ENCODE results near the gene ACTR1B.
A peak's percentile ranks its signal among the peaks of the same experiment; 100 is the strongest.
"Not testable (repeated sequence)": the region's sequence is repeated elsewhere in the genome, so short reads cannot be mapped to it uniquely, and the experiment has no call there.

Gene ACTR1B

DNA sequence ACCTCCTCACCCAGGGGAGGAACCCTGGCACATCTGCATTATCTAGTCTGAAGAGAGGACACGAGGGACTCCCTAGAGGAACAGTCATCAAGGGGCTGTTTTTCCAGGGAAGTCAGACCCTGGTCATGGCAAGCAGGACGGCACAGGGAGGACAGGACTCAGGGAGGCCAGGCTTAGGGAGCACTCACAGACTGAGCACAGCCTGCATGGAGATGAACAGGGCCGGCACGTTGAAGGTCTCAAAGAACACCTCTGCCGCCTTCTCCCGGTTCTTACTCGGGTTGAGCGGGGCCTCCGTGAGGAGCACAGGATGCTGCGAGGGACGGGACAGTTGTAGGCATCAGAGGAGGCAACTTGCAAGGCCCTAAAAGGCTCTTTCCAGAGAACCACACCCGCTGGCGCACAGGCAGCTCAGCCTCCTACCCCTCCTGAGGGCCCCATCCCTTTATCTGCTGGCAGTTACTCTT is 5.1 kb downstream of the ACTR1B start:
- DNase-seq (ENCODE audit: low read depth in 2 of 2) = no peak

DNA sequence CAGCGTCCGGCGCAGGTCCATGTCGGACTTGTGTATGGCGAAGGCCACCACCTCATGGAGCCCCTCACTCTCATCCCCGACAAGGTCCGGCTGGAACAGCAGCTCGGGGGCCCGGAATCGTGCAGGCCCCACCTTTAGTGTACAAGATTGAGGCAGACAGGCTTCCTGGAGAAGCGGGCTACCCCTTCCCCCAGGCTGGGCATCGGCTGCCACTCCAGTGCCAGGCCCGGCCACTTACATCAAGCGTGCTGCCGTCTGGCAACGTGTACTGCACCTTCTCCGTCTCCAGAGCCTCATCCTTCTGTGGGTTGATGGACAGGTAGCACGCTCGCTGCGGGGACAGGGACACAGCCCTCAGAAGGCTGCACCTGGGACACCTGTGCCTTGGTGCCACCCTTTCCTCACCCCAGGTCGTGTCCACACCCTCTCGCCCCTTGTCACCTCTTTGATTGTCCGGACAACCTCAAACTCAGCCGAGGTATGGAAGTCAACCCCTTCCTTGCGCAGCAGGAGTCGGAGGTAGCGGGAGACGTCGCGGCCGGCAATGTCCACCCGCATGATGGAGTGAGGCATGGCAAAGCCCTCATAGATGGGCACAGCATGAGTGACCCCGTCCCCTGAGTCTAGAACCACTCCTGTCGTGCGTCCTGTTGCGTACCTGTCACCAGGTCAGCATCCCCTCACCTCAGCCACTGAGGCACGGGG is 5.7 kb downstream of the ACTR1B start:
- no peak for DNase-seq (ENCODE audit: low read depth in 2 of 2)

DNA sequence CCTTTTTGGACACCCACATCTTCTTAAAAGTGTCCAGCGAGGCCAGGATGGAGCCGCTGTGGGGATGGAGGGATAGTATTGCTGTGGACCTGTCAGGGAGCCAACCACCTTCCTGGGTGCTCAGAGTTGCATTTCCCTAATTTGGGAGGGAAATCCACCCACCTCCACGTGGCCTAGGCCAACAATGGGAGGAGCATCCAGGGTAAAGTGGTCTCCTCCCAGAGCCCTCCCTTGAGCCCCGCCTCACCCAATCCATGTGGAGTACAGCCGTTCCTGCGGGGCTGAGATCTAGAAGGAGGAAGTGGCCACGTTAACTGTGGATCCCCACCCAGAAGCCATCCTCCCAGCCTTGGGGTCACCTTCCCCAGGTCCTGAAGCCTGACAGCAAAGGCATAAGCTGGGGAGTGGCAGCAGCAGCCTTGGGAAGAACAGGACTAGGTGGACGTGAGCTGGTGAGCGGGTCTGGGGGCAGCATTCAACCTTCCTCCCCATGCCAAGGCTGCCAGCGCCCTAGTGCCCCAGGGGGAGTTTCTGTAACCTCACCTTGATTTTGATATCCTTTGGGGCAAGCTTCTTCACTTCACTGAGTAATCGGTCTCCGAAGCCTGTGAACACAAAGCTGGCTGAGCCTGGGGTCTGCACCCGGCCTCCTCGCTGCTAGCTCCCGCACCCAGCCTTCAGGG is 6.8 kb downstream of the ACTR1B start:
- no peak for DNase-seq (ENCODE audit: low read depth in 2 of 2)

DNA sequence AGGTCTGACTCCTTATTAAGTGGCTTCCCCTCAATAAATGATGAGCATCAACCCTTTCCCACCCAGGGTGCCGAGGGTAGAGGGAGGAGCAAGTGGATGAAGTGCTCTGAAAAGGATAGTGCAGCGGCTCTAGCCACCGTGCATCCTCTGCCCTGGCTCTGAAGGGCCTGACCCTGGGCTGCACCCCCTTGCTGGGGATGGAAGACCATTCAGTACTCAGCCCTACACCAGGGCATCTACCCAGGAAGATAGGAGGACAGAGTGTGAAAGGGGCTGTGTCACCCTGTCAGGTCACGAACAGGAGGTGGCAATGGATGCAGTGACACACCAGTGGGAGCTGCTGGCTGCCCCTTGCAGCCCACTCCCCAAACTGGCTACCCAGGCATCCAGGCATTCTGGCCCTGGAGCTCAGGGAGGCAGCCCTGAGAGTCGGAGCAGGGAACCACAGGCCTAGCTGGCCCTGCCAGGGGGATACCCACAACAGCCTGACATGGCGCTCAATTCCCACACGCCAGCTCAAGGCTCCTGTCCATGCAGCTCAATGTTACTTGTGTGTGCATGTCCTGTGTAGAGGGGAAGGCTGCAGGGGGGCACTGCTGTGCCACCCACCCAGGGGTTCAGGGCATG is 7.6 kb downstream of the ACTR1B start:
- DNase-seq (ENCODE audit: low read depth in 2 of 2) = no peak

DNA sequence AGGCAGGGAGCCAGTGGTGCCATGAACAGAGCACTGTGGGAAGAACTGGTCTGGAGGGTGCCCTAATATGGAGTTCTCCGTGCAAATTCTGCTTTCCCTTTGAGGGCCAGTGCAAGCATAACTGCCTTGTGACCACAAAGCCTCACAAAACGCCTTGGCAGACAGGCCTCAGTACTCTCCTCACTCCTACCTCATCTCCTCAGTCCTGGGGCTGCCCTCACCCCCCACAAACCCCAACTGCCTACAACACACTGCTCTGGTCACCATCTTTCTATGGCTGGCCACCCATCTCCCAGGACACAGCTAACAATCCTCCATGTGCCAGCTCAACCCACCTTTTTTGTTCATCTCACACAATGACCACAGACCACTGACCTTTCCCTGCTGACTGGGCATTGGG is 9.1 kb downstream of the ACTR1B start:
- no peak for DNase-seq (ENCODE audit: low read depth in 2 of 2)

DNA sequence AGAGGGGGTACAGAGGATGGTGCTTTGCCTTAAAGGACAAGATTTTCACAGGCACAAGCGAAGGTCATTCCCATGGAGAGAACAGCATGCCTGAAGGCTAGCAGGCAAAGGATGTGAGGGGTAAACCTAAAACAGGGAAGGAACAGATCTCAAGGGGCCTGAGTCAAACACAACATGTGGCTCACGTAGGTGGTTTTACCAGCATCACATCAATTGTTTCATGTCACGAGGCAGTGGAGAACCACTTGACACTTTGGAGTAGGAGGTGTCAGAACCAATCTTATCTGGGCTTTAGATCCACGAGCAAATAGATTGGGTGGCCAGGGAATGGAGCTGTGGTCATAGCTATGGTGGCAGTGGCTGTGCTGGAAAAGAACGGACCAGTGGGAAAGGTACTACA is 9.5 kb downstream of the ACTR1B start:
- no peak for DNase-seq (ENCODE audit: low read depth in 2 of 2)

DNA sequence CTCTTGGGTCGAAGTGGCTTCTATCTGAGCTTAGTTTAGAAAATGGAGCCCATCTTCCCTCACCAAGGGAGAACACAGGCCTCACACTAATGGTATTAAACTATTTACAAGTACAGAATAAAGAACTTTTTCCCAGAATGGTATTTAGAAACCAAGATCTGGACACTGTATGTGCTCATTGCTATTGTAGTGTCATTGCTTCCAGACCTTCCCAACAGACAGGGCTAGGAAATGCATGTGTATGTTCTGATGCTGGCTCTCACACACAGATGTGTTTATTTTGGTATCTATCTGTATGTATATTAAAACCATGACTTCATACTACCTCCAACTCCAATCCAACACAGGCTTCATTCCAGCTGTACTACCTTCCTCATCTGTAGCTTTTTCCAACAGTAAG is 10.0 kb downstream of the ACTR1B start:
- DNase-seq (ENCODE audit: low read depth in 2 of 2) = no peak

DNA sequence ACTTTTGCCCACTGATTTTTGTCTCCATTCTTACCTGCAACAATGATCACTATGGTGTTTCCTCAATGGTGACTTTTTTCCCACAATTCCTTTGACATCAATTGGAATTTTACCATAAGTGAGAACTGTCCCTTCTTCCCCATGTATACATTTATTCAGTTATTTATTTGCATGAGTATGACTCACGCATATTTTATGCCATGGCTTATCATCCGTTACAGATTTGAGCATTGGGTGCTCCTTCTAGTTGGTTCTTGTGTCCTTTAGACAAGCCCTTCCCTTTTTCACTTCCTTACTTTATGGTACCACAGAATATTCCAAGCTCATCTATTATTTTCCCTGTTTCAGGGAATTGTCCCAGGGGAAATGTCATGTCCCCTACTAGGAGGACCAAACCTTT is 10.4 kb downstream of the ACTR1B start:
- DNase-seq (ENCODE audit: low read depth in 2 of 2) = no peak

DNA sequence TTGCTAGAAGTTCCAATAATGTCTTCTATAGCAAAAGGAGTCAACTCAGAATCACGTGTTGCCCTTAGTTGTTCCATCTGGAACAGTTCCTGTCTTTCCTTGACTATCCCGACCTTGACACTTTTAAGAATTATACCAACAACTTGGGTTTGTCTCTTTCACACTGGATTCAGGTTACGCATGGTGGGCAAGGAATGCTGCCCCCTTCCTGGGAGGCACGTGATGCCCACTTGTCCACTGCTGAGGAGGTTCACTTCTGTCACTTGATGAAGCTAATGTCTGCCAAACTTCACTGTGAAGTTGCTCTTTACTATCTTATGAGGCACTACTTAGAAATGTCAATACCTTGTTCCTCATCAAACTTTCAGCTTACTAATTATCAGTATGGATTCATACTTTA is 12.7 kb downstream of the ACTR1B start:
- no peak for DNase-seq (ENCODE audit: low read depth in 2 of 2)

DNA sequence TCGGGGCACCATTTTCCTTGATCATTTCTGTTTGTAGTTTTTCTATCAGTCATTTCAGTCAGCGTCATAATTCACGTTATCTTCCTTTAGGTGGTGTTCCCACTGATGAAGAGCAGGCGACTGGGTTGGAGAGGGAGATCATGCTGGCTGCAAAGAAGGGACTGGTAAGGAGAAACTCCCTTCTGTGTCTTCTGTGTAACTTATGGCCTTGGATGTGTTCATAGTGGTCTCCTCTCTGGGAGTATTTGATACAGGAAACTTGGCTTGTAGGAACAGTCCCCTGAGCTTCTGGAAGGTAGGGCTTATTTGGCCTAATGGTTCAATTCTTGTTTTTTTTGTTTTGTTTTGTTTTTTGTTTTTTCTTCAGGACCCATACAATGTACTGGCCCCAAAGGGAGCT is 16.9 kb downstream of the ACTR1B start:
- no peak for DNase-seq (ENCODE audit: low read depth in 2 of 2)

DNA sequence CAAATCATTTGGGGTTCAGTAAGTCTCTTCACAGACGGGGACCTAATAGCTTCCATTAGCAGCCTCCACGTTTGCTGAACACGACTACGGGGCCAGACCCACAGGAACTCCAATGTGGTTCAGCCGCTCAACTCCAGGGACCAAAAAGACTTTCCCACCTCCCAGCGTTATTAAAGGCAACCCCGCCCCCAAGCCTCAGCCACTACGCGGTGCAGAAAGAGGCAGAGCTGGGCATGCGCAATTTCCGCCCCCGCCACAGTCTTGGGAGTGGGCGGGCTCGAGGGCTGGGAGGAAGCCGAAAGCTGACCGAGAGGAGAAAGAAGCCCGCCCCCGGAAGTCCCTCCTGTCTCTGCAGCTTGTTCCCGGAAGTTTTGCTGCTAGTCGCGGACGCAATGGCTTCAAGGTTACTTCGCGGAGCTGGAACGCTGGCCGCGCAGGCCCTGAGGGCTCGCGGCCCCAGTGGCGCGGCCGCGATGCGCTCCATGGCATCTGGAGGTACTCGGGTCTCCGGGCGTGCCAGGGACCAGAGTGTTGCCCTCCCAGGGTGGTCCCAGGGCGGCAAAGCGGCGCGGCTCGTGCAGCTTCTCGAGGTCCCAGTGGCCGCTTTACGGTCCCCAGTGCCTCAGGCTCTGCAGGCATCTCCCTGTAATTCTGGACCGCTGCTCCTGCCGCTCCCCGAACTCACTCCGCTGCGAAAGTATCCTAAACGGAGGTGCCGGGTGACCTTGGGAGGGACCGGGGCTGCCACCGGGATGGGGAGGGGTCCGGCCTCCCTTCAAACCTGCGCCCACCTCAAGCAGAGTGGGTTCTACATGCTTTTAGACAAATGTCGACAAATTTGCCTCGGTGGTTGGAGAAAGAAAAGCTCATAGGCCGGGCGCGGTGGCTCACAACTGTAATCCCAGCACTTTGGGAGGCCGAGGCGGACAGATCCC is 17.9 kb downstream of the ACTR1B start, which contains the start of gene COX5B:
Gene COX5B (plus strand): TSS at position 368 of the 935 bp plus-strand sequence. CDS start 25 bp downstream, at position 393.
- peak; percentile 97 to 99 for DNase-seq (ENCODE audit: low read depth in 2 of 2)

DNA sequence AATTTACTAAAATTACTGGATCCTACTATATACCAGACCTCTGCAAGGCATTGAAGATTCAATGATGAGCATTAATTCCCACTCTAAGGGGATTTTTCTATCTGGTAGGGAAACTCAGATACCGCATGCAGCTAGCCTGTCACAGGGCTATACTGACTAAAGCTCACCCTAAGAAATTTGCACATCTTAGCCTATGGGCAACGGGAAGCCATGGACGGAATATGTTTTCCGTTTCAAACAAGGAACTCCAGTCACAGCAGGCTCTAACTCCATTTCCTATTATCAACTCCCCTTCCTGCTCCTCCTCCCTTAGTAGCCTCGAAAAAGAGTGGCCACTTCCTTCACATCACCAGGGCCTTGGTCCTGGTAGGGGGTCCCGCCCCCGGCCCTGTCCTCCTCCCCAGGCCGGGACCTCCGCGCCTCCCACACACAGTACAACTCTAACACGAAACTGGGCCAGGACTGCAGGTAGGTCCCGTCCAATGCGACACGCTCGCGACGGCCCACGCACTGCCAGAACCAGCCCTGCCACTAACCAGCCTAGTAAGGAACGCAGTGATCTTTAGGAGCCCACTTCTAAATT is 18.6 kb downstream of the ACTR1B start:
- no peak for DNase-seq (ENCODE audit: low read depth in 2 of 2)

DNA sequence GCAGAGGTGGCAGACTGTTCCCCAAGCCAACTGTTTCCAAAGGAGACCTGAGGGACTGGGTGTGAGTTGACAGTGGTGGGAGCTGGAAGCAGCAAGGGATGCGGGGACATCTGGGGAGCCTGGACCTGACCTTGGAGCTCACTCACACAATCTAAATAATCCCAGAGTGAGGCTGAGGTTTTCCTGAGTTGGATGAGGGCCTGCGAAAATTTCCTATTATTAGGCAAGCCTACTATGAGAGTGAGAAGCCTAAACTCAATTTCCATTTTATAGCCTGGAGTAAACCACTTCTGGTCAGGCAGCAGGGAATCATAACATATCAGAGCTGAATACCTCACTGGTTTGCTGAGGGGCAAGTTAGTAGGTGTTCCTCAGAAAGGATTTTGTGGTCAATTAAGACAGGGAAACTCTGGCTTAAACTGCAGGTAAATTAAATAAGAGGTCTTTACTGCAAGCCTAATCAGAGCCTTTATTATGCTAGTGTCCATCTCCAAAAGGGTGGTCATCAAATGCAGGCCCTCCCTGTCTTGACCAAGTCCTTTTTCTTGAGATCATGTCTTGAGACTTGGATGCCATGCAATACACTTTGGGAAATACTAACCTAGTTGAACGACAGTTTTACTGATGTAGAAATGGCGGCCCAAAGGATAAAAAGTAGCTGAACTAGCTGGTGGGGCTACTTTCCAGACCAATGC is 19.7 kb downstream of the ACTR1B start:
- DNase-seq (ENCODE audit: low read depth in 2 of 2) = no peak

DNA sequence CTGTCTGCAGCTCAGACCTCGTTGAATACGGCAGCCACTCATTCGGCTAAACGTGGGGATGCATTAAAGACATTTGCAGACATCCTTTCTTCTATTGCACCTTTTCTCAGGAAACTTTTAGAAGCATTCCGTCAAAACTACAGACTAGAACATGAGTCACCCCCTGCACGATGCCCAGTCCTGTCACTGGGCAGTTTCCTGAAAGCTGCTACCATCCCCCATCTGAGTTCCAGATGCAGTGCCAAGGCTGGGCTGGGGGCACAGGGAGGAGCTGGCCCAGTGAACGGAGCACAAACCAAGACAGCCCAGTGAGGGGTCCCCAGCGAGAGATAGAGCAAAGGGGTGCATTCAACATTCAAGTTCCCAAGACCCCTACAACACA is 37.8 kb downstream of the ACTR1B start:
- not testable (repeated sequence) for DNase-seq (ENCODE audit: low read depth in 2 of 2)

DNA sequence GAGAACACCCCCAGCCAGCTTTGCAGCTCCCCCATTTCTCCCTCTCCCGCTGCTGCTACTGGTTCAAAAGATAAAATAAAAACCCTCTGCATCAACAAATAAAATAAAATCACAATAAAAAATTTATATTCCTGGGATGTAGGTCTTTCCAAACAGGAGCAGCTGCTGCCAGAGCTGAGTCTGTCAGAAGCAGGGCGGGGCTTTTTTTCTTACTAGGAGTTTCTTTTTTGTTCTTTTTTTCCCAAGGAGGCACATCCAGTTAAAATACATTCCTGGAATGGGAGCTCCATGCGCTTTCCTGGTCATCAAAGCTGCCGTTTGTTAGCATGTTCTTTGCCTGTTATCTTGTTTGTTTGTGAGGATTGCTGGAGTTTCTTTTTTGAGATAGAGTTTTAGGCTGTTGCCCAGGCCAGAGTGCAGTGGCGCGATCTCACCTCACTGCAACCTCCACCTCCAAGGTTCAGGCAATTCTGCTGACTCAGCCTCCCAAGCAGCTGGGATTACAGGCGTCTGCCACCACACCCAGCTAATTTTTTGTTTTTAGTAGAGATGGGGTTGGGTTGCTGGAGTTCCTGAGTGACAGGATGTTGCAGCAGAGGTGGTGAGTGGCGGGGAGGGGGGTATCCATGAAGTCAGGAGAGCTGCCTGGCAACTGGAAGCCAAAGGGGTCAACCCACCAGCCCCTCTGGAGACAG is 38.3 kb downstream of the ACTR1B start:
- not testable (repeated sequence) for DNase-seq (ENCODE audit: low read depth in 2 of 2)

DNA sequence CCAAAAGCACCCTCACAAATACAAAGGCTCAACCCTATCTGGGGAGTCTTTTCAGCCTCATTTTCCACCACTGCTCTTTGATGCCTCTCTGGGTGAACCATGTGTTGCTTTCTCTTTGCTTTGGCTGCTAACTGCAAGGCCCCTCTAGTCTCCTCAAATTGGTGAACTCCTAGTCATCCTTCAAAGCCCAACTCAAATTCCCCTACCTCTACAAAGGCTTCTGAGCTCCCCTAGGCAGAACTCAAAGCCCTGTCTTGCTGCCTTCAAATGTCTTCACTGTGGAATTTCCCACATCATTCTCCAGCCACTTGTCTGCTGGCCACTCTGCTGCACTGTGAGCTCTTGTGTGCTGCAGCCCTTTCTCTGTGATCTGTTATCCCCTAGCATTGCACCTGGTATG is 40.9 kb downstream of the ACTR1B start:
- DNase-seq (ENCODE audit: low read depth in 2 of 2) = not testable (repeated sequence)

DNA sequence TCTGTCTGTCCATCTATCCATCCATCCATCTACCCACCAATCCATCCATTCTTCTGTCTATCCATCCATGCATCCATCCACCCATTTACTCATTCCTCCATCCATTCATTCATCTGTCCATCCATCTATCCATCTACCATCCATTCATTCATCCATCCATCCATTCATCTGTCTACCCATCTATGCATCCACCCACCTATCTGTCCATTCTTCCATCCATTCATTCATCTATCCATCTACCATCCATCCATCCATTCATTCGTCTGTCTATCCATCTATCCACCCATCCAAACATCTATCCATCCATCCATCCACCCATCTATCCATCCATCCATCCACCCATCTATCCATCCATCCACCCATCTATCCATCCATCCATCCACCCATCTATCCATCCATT is 43.4 kb downstream of the ACTR1B start:
- DNase-seq (ENCODE audit: low read depth in 2 of 2) = not testable (repeated sequence)

DNA sequence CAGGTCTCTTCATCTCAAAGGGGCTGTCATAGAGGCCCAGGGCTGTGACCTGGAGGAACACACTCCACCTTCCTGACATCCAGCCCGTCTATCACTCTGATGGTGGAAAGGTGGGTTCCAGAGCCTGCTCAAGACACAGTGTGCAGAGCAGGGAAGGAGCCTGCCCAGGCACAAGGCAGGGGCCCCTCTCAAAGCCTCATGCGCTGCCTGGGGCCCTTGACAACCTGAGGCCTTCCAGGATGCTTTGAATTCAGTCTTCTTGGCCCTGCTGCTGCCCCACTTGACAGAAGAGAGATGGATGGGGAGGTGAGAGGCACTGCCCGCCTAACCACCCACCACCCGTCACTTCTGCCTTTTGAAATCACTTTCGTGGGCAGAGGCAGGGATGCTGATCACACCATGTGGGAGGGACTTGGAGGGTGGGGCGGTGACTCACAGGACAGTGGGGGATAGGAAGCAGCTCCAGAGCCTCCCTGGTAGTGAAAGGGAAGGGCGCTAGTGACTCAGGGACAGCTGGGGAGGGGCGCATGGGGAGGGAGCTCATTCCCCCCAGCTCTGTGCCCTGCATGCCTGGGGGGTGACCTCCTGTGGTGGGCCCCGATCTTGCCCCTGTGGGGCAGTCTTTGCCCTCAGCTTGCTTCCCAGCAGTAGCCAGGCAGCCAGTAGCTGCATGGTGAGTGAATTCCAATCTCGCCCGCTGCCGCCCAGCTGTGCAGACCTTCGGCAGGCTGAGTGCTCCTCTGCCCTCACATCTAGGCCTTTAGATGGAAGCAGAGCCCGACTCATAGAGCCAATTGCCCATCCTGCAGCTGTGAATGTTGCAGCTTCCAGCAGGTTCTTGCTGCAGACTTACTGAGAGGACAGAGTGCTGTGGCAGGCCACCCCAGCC is 44.7 kb downstream of the ACTR1B start:
- peak in 1 of 2 donors; percentile 5 for DNase-seq (ENCODE audit: low read depth in 2 of 2)

DNA sequence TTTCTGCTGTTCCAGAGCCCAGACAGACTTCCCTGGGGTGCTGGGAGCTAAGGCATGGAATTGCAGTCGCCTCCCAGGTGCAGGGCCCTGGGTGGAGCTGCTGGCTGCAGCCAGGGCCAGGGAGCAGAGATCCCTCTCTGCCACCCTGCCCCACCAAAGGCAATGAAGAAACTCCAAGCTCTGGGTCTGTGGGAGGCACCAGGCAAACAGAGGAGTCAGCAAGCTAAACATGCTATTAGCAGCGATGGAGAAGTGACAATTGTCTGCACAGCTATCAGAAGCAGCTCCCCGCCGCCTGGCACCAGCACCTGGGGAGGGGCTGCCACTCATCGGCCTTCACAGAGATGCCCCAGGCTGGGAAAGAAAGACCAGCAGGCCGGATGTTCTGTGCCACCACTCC is 45.9 kb downstream of the ACTR1B start:
- no peak for DNase-seq (ENCODE audit: low read depth in 2 of 2)
